A172 (cell line): ENCODE measurements around the gene FOXL2NB. TPM values are rescaled to one million over a fixed set of nuclear protein-coding genes. Genes with fewer than 3 reads are reported as not detected.
A peak's percentile ranks its signal among the peaks of the same experiment; 100 is the strongest.

Experiments
- DNase-seq: peaks from one replicate; pipeline ENCODE4 v3.0.0-alpha.2; 2015; ENCODE audit warnings: low spot score
- total RNA-seq: library from RNA; depleted of rRNA; stranded (reverse); fragments of >200 nt; shearing (Covaris generic); gene quantifications from 2 replicates; pipeline ENCODE4 v1.2.3, GENCODE V29; 2014

The FOXL2NB gene
- total RNA-seq, 1 experiment from 2014 or later: 2.3 TPM

- DNase-seq: no peak
Measured at GRCh38 chr3:138928727-138929372, 18.2 kb upstream of the FOXL2NB start.

- no peak for DNase-seq
Measured at GRCh38 chr3:138933068-138933668, 13.8 kb upstream of the FOXL2NB start.

- no peak for DNase-seq
Measured at GRCh38 chr3:138933981-138934691, 12.9 kb upstream of the FOXL2NB start.

- no peak for DNase-seq
Measured at GRCh38 chr3:138935505-138935862, 11.5 kb upstream of the FOXL2NB start.

GRCh38 chr3:138935863-138936740 lies 10.9 kb upstream of the FOXL2NB start:
- peak; percentile 48 for DNase-seq

GRCh38 chr3:138936741-138937689 lies 10.0 kb upstream of the FOXL2NB start:
- DNase-seq: no peak

- no peak for DNase-seq
Measured at GRCh38 chr3:138937690-138938055, 9.3 kb upstream of the FOXL2NB start.

GRCh38 chr3:138938056-138938876 lies 8.8 kb upstream of the FOXL2NB start:
- DNase-seq: no peak

- DNase-seq: no peak
Measured at GRCh38 chr3:138938877-138939560, 8.0 kb upstream of the FOXL2NB start.

GRCh38 chr3:138939561-138940241 lies 7.3 kb upstream of the FOXL2NB start:
- DNase-seq: no peak

GRCh38 chr3:138940446-138940845 lies 6.6 kb upstream of the FOXL2NB start:
- DNase-seq: no peak

GRCh38 chr3:138941259-138941885 lies 5.6 kb upstream of the FOXL2NB start:
- no peak for DNase-seq

GRCh38 chr3:138942271-138942670 lies 4.7 kb upstream of the FOXL2NB start:
- no peak for DNase-seq

GRCh38 chr3:138942861-138943623 lies 4.0 kb upstream of the FOXL2NB start:
- DNase-seq: no peak

GRCh38 chr3:138943724-138944653 lies 3.0 kb upstream of the FOXL2NB start:
- no peak for DNase-seq

- no peak for DNase-seq
Measured at GRCh38 chr3:138944654-138944928, 2.4 kb upstream of the FOXL2NB start.
